Tibial artery (tissue), 4 donors: ENCODE data around the gene GJB4.

Source experiments
- DNase-seq, 2 donors: peaks; one replicate each; pipeline ENCODE4 v3.0.0-alpha.2; 2019
- H3K27ac ChIP-seq, 2 donors: fragments of 200-600 bp; sonication (generic) in 1 of 2; 1 replicate in 1 of 2; 2 replicates in 1 of 2; pipeline ENCODE4 v1.5.1; 2018 to 2019; ENCODE audit warnings: mild to moderate bottlenecking in 1 of 2
- H3K27me3 ChIP-seq, 2 donors: fragments of 200-600 bp; sonication (generic) in 1 of 2; one replicate each; pipeline versions ENCODE4 v1.5.1 to v1.6.0; 2016 to 2019
- H3K36me3 ChIP-seq, 3 donors: fragments of 200-600 bp; sonication (generic) in 2 of 3; one replicate each; pipeline ENCODE4 v1.5.1; 2016 to 2019; ENCODE audit warnings: mild to moderate bottlenecking in 2 of 3
- H3K4me1 ChIP-seq, 4 donors: fragments of 200-600 bp; sonication (generic) in 2 of 4; 1 replicate in 3 of 4; 2 replicates in 1 of 4; pipeline ENCODE4 v1.5.1; 2016 to 2019
- H3K4me3 ChIP-seq, 2 donors: fragments of 200-600 bp; sonication (generic) in 1 of 2; 1 replicate in 1 of 2; 2 replicates in 1 of 2; pipeline ENCODE4 v1.5.1; 2018 to 2019; ENCODE audit warnings: mild to moderate bottlenecking in 2 of 2
- H3K9me3 ChIP-seq, 3 donors: fragments of 200-600 bp; sonication (generic) in 1 of 3; one replicate each; pipeline ENCODE4 v1.5.1; 2016 to 2019
- intact Hi-C: fragments of 100-400 bp; cut with DNase I; formaldehyde crosslinking; loops from one replicate; pipeline ENCODE4 v1.15.0; 2023; ENCODE audit warnings: low total_unique reads
- TF ChIP-seq, protein P1 (sequence below), 2 experiments: fragments of 200-600 bp in 1 of 2; fragments of 450-650 bp in 1 of 2; IDR thresholded peaks; one replicate each; pipeline ENCODE4 v1.5.1; 2017 to 2019; ENCODE audit warnings: antibody characterized with exemption in 2 of 2, mild to moderate bottlenecking in 1 of 2, moderate library complexity in 1 of 2

Gene GJB4

DNA sequence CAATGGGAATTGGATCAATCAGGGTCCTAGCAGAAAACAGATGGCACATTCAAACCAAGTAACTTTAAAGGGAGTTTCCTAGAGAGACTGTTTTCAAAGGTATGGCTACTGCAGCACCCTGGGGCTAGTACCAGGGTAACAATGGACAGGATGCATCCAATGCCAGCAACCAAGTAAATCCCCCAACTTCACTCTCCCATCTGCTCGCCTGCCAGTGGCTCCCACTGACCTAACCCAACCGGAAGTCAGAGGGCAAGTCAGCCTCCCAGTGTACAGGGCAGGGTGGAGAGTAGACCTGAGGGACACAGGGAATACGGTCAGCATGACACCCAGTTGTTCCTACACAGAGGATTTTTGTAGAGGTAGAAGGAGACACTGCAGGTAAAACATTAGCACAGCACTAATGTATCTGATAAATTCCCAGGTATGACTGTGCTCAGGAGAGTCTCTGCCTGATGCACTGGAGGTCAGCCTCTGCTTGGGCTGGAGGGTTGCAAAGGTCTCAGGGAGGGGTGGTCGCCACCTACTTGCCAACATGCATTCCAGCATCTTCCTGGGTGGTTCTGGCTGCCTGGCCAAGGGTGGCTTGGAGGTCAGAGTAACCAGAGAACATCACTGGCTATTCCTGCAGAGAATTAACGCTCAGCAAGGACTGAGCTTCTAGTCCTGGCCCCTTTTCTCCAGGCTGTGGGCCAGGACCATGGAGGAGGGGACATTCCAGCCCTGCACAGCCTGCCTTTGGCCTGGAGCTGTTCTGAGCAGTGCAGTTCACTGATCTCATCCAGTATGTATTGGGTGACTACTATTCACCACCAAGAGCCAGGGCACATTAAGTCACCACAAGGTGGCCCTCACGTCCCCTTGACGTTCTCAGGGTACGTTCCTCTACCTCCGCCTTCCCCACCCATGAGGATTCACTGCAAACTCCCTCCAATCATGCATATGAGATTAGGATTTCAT is 28.2 kb downstream of the GJB4 start:
- H3K4me1 ChIP-seq = peaks cover 0 to 65% (median 46%) of the 10 kb centered on the region in 4 donors
- H3K27ac ChIP-seq = peak overlapping the region; percentile 59 to 93
- TF ChIP-seq, protein P1, sequence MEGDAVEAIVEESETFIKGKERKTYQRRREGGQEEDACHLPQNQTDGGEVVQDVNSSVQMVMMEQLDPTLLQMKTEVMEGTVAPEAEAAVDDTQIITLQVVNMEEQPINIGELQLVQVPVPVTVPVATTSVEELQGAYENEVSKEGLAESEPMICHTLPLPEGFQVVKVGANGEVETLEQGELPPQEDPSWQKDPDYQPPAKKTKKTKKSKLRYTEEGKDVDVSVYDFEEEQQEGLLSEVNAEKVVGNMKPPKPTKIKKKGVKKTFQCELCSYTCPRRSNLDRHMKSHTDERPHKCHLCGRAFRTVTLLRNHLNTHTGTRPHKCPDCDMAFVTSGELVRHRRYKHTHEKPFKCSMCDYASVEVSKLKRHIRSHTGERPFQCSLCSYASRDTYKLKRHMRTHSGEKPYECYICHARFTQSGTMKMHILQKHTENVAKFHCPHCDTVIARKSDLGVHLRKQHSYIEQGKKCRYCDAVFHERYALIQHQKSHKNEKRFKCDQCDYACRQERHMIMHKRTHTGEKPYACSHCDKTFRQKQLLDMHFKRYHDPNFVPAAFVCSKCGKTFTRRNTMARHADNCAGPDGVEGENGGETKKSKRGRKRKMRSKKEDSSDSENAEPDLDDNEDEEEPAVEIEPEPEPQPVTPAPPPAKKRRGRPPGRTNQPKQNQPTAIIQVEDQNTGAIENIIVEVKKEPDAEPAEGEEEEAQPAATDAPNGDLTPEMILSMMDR (IDR thresholded peaks at IDR 0.05) = peak; percentile 47 to 63
- intact Hi-C loops = loop anchor here (2.0 to 5.0 kb wide), 2 partner anchors 65 to 80 kb away; no protein-coding TSS in a partner anchor
- DNase-seq = peak in 1 of 2 donors; percentile 87
- H3K27me3 ChIP-seq = peaks cover 0 to 4% of the 10 kb centered on the region in 2 donors
- no peak overlapping the region for H3K4me3 ChIP-seq
- no peaks in the 10 kb centered on the region for H3K36me3 ChIP-seq
- no peaks in the 10 kb centered on the region for H3K9me3 ChIP-seq

DNA sequence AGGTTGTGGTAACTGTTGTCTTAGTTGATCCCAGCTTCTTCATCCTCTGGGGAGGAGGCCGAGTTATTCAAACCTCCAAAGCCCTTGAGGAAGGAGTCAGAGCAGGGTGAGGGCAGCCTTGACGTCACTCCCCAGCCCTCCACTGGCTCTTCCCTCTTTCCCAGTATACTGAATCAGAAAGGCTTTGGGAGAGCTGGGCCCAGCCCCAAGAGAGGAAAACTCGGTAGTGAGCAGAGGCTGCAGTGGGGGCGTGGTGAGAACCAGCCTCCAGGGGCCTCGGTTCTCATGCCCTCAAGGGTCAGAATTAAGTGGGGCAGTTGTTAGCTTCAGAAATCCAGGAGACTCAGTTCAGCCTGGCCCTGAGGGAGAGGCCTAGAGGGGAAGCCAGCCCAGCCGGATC is 31.4 kb downstream of the GJB4 start:
- TF ChIP-seq, protein P1 (IDR thresholded peaks at IDR 0.05) = no peak

DNA sequence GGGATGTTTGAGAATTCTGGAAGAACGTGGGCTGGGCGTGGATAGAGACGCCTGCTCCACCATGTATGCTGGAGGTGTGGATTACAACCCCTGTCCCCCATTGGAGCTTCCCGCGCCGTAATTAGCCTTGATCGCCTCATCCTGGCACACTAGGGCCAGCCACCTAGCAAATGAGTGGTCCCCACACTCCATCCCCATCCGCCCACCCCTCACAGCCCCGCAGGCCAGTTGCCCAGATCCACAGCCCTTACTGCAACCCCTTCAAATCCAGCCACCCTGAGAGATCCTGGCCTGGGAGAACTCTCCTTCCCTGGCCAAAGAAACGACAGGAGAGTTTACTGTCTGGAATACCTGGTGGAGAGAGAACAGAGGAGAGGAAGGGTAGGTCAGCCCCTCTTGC is 32.9 kb downstream of the GJB4 start:
- peaks cover 0 to 82% (median 58%) of the 10 kb centered on the region in 4 donors for H3K4me1 ChIP-seq
- TF ChIP-seq, protein P1 (IDR thresholded peaks at IDR 0.05) = no peak
- no peaks in the 10 kb centered on the region for H3K9me3 ChIP-seq
- DNase-seq = no peak
- intact Hi-C loops = no loop called here
- no peaks in the 10 kb centered on the region for H3K27me3 ChIP-seq
- peaks cover 12 to 17% (median 16%) of the 10 kb centered on the region in 3 donors for H3K36me3 ChIP-seq
- H3K4me3 ChIP-seq = peak overlapping the region; percentile 74 to 77
- H3K27ac ChIP-seq = peak overlapping the region; percentile 93 to 96

More for the DNA sequence above, 31.4 kb downstream of the GJB4 start:
- Histone ChIP-seq H3K36me3 (peaks cover 12 to 17% (median 16%) of the 10 kb centered on the region in 3 donors), H3K9me3 (no peaks in the 10 kb centered on the region), H3K4me3 (no peak overlapping the region), H3K4me1 (peaks cover 0 to 81% (median 61%) of the 10 kb centered on the region in 4 donors), H3K27me3 (no peaks in the 10 kb centered on the region), H3K27ac (peak overlapping the region; percentile 93 to 96)
- peak; percentile 57 to 94 for DNase-seq
- intact Hi-C loops = no loop called here

DNA sequence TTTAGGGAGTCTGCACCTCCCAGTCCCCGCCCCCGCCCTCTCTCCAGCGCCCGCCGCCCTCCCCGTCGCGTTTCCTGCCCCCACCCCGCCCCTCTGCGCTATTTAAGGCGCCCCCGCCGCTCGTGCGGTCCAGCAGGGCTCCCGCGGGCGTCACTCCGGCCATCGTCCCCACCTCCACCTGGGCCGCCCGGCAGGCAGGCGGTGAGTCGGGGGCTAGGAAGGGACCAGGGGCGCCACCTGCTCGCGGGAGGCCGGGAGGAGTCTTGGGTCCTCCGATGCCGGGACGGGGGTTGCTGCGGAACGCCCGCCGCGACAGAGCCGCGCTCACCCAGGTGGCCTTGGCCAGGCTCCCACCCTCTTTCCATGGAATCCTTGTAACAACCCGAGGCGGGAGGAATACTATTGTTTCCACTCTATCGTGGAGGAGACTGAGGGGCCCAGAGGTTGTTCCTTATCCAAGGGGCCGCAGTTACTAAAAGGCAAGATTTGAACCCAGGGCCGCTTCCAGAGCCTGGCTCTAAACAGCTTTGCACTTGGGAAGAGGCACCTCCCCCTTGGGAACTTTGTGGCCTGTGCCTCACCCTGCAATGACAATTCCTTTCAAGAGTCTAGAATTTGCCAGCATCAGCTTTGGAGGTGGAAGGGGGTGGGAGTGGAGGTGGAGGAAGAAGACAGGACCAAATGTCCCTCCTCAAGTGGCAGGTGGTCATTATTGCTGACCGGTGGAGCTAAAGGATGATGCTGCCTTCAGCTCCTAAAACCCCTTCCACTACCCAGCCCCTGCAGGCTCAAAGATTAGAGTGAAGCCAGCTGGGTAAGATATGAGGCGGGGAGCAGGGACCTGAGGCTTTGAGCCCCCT is 33.6 kb downstream of the GJB4 start, which contains the start of gene GJA4:
TSS of gene GJA4 (plus strand) at position 132 of the 860 bp plus-strand sequence. CDS start 1,215 bp downstream, outside the sequence.
- TF ChIP-seq, protein P1 (IDR thresholded peaks at IDR 0.05) = no peak
- peaks cover 0 to 79% (median 54%) of the 10 kb centered on the region in 4 donors for H3K4me1 ChIP-seq
- DNase-seq = peak in 1 of 2 donors; percentile 84
- intact Hi-C loops = no loop called here
- H3K36me3 ChIP-seq = peaks cover 12 to 17% (median 16%) of the 10 kb centered on the region in 3 donors
- no peaks in the 10 kb centered on the region for H3K27me3 ChIP-seq
- peak within 1 kb of the TSS; percentile 93 to 96 for H3K27ac ChIP-seq
- peak within 1 kb of the TSS; percentile 74 to 77 for H3K4me3 ChIP-seq
- no peaks in the 10 kb centered on the region for H3K9me3 ChIP-seq
